Esophagus mucosa (tissue), 1 donor: ENCODE data around the gene OR6A2. TPM values are rescaled to one million over a fixed set of nuclear protein-coding genes. Genes with fewer than 3 reads are reported as not detected.
"Not testable (repeated sequence)": the region's sequence is repeated elsewhere in the genome, so short reads cannot be mapped to it uniquely, and the experiment has no call there.

ENCODE experiments used
- ATAC-seq: fragments of 200-7000 bp; cut with Tn5 transposase; one replicate; pipeline ENCODE4 v1.9.1; 2020
- total RNA-seq: library from RNA; stranded (reverse); gene quantifications from one replicate; pipeline ENCODE4 v1.2.4, GENCODE V29; 2023
- donor health status: DM: yes; HTN: yes; CAD: no.

OR6A2 gene
- total RNA-seq = 0.08 TPM

DNA sequence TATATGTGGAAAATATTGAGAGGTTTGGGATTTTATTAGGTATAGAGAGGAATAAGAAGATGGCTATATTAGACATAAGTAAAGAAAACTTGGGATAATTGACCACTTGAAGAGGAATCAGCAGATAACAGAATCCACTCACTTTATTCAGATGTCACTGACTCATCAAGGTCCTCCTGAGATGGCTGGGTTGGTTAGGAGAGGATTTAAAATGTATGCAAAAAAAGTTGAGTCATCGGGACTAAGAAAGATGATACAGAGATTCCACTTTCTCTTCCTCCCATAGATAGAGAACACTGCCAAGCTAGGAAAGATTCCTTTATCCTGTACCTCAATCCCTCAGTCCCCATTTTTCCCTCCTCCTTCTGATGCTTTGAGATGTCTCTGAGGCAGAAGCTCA lies at the start of gene OR6A2:
Gene OR6A2 (minus strand): TSS at position 288 of the 400 bp plus-strand sequence. CDS start 3,981 bp downstream, outside the sequence.
- ATAC-seq = no peak

GRCh38 chr11:6845383-6845782 lies 45.9 kb upstream of the OR6A2 start, which contains the start of gene OR10A5:
TSS of gene OR10A5 (plus strand) at chr11:6845683. CDS start at chr11:6845683, 0 bp downstream.
- no peak for ATAC-seq

DNA sequence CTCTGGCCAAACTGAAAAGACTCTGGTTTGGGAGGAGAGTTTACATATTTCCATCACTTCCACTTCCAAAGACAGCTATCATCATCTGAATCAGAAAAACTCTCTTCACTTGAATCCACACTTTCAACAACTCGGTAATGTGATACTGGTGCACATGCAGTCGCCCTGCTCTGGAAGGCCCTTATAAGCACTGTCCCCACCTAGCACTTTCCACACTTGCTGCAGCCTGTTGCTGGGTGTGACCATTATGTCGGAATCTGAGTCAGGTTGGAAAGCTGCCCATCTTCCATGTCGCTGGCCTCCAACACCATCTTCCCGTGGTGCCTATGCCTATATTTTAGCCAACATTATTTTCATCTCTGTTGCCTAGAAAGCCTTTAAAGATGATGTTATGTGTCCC lies 44.9 kb upstream of the OR6A2 start:
- no peak for ATAC-seq

- no peak for ATAC-seq
Measured at GRCh38 chr11:6843670-6844069, 44.2 kb upstream of the OR6A2 start.

GRCh38 chr11:6841694-6842093 lies 42.2 kb upstream of the OR6A2 start:
- ATAC-seq = no peak

DNA sequence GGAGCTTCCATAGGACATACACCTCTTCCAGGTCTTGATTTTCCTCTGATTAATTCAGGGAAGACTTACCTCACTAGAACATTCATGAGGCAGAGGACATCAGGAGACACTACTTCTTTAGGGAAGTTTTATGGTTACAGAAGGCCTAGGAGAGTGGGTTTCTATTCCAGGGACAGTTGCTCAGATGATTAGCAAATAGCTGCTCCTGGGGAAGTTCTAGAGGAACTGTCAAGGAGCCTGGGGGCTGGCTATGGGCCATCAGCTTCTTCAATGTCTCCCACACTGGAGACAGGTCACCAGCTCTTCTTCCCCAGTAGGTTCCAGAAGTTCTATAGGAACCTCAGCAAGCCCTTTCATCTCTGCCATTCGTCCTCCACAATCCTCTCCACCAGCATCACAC lies 34.5 kb upstream of the OR6A2 start:
- ATAC-seq = no peak

GRCh38 chr11:6833356-6833755 lies 33.9 kb upstream of the OR6A2 start:
- ATAC-seq = no peak

DNA sequence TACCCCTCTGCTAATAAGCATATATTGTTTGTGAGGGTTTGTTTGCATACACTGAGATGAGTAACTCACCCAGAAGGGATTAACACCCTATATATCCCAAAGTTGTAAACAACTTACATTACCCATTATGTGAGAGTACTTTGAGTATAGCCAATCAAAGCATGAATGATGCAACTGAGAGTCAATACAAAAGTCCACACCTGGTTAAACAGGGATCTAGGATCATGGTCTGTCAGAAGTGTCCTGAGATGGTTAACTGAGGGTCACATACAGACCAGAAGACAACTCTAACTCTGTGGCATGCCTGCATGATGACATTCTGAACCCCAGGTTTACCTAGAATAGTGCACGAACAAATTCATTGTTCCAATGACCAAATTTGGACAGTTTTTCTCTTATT lies 28.6 kb upstream of the OR6A2 start:
- no peak for ATAC-seq

DNA sequence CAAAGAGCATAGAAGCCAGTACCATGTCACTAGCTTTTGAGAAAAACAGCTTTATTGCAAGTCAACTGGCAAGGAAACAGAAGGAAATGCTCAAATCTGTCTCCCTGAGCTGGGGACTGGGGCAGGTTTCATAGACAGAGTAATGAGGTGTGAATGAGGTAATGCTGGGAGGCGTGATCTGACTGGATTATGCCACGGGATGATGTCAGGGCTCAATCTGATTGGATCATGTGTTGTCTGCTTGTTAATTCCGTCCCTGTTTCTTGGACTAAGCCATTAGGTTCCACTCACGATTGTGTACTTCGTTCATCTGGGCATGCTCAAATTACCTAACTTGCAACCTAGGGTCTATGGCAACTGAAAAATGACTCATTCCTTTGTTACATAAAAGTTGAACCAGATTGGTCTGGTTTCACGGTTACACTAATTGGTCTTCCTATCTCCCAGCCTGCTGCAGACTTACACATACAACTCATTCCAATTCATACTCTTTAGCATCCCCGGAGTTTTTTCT lies 25.8 kb upstream of the OR6A2 start:
- no peak for ATAC-seq

- ATAC-seq = no peak
Measured at GRCh38 chr11:6824136-6824823, 24.8 kb upstream of the OR6A2 start.

DNA sequence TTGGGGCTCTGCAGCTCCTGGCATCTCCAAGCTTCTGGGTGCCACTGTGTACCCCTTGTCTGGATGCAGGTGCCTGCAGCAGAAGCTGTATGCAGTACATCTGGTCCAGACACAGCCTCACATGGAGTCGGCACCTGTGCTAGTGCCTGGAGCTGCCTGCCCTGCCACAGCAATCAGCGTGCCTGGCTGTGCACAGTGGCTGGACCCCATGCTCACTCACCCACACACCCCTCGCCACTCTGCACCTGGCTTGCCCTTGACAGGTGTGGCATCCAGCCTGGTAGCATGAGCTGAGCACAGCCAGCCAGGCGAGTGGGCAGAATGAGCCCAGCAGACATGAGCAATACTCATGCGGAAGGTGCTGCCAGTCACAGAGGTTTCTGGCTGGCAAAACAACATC lies 19.5 kb upstream of the OR6A2 start:
- no peak for ATAC-seq

- ATAC-seq = no peak
Measured at GRCh38 chr11:6817694-6818093, 18.2 kb upstream of the OR6A2 start.

GRCh38 chr11:6813656-6814055 lies 14.2 kb upstream of the OR6A2 start:
- ATAC-seq = no peak

DNA sequence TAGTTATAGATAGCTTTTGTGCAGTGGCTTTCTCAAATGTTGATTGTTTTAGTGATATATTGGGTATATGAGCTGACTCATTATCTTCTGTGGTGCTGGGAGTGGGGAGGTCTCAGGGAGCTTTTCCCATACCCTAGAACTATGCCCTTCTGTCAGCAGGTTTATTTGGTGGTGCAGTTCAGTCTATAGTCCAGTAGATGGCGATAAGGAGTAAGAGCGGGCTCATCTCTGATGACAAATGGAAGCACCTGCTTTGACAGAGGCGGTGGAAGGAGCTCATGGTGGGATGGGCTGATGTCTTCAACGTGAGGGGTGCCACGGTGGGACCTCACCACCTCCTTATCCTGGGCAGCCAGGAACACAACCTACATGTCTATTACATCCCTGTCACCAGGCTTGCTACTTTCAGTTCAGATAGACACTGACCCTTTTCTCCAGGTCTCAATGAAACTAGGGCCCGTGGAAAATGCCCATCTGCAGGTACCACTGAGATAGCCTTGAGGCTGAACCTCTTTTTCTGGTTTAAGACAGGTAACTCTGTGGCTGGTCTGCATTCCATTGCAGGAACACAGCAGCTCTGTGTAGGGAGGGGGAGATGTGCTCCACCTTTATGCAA lies 13.0 kb upstream of the OR6A2 start:
- peak; percentile 74 for ATAC-seq

GRCh38 chr11:6801075-6801474 lies 1.6 kb upstream of the OR6A2 start:
- ATAC-seq = not testable (repeated sequence)

DNA sequence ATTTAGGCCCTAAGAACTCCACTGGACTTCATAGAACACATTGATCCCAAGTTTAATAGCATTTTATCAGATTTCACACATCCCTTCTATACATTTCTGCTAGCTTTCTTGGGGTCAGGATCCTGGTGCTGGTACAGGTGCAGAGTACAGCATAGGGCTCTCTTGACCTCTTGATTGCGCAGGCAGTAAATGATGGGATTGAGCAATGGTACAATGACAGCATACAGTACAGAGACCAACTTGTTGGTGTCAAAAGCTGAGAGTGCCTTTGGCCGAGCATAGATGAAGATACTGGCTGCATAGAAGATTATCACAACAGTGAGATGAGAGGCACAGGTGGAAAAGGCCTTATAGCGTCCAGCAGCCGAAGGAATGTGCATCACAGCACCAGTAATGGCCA lies 4.8 kb downstream of the OR6A2 start:
- ATAC-seq = no peak

DNA sequence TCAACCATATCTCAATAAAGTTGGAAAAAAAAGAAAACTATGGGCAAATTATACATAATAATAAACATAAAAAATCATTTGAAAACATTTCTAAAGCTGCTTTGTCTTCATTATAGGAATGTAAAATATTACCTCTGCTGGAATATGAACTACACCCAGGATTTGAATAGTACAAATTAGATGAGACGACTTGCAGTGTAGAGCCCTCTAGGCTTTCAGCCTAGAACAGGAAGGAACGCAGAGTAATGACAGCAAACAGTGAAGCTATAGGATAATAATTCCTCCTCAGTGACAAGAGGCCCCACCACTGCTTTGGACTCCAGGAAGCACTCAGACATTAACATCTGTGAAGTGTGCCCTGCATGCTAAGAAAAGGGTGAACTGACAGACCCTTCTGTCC lies 8.9 kb downstream of the OR6A2 start:
- no peak for ATAC-seq

DNA sequence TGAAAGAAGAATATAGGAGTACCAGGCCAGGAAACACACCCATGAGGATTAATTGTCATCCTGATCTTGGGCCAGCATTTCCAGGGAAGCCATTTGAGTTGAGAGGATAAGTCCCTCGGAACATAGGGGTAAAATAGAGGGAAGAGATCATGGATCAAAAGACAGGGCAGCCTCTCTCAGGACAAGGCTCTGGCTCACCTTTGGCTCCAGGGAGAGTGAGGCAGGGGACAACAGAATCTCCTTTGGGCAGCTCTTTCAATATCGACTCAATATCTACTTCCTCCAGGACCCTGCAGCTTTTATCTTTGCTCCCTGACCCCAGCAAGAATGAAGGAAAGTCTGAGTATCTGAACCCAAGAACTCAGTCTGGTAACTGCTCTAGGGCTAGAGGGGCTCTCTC lies 16.8 kb downstream of the OR6A2 start, which contains the start of gene OR2AG1:
Gene OR2AG1 (plus strand): TSS at position 301 of the 400 bp plus-strand sequence. CDS start 2,018 bp downstream, outside the sequence.
- ATAC-seq = no peak

DNA sequence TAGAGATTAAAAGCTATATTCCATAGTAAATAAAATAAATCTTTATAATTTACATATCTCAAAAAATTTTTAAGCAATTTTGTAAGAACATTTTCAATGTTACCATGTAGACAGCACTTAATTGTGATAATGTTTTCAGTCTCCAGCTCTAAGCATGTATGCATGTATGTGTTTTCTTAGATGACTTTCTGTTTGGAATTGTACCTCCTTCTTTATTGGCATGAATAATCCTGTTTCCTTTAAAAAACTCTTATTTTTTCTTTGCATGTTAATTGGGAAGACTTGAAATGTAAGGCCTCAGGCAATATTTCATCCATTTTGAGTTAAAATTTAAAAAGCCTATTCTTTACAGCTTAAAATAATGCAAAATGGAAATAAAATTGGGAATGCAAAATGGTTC lies 18.7 kb downstream of the OR6A2 start:
- no peak for ATAC-seq

- no peak for ATAC-seq
Measured at GRCh38 chr11:6778518-6778917, 21.0 kb downstream of the OR6A2 start.

- no peak for ATAC-seq
Measured at GRCh38 chr11:6771926-6772893, 27.3 kb downstream of the OR6A2 start, which contains the start of gene OR2AG2. TSS of gene OR2AG2 (minus strand) at chr11:6771976. CDS start at chr11:6768957, 3,019 bp downstream.

DNA sequence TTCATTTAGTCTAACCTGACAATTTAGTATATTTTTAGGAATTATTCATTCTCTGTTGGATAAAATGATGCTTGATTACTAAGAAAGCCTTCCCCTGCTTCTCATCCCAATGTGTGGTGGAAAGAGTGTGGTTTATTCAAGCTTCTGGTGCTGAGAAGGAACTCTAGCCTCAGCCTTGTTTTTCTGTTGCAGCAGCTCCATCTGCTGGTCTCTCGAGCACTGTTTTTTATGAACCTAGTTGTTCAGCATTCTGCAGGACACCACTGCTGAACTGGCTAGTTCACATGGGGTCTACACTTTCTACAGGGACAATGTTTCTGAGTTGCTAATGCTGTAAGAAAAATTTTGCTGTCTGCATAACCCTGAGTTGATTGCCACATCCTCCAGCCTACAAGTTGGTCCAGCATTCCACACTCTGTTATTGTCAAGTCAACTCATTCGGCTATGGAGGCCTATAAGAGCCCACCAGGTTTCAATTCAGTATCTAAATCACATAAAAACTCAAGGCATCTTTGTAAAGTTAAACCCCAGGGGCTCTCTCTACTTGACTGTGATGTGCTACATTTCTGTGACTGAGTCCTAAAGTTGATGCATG lies 42.0 kb downstream of the OR6A2 start:
- ATAC-seq = peak; percentile 43
